ENCODE measurements around the gene NBAS.

Gene NBAS

DNA sequence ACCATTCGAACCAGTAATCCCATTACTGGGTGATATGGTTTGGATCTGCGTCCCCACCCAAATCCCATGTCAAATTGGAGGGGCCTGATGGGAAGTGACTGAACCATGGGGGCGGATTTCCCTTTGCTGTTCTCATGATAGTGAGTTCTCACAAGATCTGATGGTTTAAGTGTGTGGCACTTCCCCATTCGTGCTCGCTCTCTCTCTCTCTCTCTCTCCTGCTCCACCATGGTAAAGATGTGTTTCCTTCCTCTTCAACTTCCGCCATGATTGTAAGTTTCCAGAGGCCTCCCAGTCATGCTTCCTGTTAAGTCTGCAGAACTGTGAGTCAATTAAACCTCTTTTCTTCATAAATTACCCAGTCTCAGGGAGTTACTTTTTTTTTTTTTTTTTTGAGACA lies 62.6 kb downstream of the NBAS start:
- no peak for ATAC-seq
- Mint-ChIP-seq H3K27me3 (no peaks in the 10 kb centered on the region), H3K36me3 (peaks cover 69% of the 10 kb centered on the region)

DNA sequence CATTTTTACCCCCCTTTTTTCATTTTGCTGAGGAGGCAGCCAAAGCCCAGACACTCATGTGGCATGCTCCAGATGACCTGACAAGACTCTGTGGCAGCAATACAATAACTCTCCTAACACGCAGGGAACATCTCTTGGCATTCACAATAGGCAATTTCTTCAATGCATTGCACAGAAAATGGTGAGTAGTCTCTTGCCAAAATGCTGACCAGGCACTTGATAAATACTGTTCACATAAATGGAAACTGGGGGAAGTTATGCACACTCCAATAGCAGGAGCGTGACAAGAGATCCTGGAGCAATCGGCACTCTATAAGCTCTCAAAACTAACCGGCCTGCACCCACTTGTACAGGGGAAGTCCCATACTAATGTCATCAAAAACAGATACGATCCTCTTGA lies 66.3 kb downstream of the NBAS start:
- no peak overlapping the region for H3K27ac Mint-ChIP-seq
- H3K4me1 Mint-ChIP-seq: no peaks in the 10 kb centered on the region
- H3K27me3 Mint-ChIP-seq: no peaks in the 10 kb centered on the region
- ATAC-seq: no peak
- no peak overlapping the region for H3K4me3 Mint-ChIP-seq
- H3K36me3 Mint-ChIP-seq: peaks cover 65% of the 10 kb centered on the region
- peaks cover 3% of the 10 kb centered on the region for H3K9me3 Mint-ChIP-seq

More for the DNA sequence above, 62.6 kb downstream of the NBAS start:
- H3K4me3 Mint-ChIP-seq: no peak overlapping the region
- H3K9me3 Mint-ChIP-seq: peaks cover 3% of the 10 kb centered on the region
- H3K4me1 Mint-ChIP-seq: no peaks in the 10 kb centered on the region
- no peak overlapping the region for H3K27ac Mint-ChIP-seq

DNA sequence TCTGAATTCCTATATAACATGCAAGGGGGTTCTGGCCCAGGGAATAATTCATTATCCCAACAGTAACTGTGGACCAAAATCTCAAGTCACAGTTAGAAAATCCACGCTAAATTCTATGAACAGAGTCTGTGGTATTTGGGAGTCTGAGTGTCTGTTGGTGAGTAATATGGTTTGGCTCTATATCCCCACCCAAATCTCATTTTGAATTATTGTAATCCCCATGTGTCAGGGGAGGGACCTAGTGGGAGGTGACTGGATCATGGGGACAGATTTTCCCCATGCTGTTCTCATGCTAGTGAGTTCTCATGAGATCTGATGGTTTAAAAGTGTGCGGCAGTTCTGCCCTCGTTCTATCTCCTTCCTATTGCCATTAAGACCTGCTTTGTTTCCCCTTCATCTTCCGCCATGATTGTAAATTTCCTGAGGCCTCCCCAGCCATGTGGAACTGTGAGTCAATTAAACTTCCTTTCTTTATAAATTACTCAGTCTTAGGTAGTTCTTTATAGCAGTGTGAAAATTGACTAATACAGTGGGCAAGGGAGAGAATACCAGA lies 68.3 kb downstream of the NBAS start:
- H3K27me3 Mint-ChIP-seq: no peaks in the 10 kb centered on the region
- H3K4me3 Mint-ChIP-seq: no peak overlapping the region
- H3K36me3 Mint-ChIP-seq: peaks cover 60% of the 10 kb centered on the region
- no peak overlapping the region for H3K27ac Mint-ChIP-seq
- no peak for ATAC-seq
- H3K4me1 Mint-ChIP-seq: no peaks in the 10 kb centered on the region
- no peaks in the 10 kb centered on the region for H3K9me3 Mint-ChIP-seq

DNA sequence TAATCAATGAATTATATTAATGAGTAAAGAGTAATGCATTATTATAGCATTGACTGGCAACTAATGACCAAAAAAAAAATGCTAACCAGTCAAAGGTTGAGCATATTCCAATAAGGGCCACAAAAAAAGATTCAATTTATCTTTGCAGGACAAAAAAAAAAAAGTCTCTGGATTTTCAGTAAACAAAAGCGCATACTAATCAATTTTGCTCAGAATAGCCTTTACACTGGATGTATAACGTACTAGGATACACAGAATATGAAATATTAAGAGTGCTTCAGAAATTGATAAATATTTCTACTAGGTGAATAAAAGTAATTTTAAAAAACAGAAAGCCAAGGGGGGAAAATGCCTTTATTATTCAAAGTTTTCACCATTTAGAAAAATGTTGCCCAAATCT lies 74.4 kb downstream of the NBAS start:
- Mint-ChIP-seq H3K9me3 (no peaks in the 10 kb centered on the region), H3K27me3 (no peaks in the 10 kb centered on the region), H3K27ac (no peak overlapping the region), H3K4me1 (no peaks in the 10 kb centered on the region), H3K36me3 (peaks cover 69% of the 10 kb centered on the region), H3K4me3 (no peak overlapping the region)
- ATAC-seq: no peak

DNA sequence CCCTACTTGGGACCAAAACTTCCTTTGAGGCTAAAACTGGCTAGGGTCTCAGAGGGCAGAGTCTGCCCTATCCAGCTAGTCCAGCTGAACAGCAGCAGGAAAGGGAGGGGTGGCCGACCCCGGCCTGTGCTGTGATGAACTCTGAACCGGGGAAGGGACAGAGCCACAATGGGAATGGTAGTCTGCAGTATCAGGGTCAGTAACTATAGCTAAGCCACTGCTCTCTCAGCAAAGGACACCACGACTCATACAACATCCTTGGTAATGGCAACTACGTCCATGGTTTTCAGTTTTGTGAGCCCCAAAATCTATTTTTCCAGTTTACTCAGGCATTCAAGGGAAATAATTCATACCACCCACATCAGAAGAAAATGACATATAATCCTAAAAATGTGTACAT lies 75.2 kb downstream of the NBAS start:
- Mint-ChIP-seq H3K9me3 (no peaks in the 10 kb centered on the region), H3K27ac (no peak overlapping the region), H3K36me3 (peaks cover 71% of the 10 kb centered on the region), H3K4me3 (no peak overlapping the region), H3K27me3 (no peaks in the 10 kb centered on the region), H3K4me1 (no peaks in the 10 kb centered on the region)
- no peak for ATAC-seq

DNA sequence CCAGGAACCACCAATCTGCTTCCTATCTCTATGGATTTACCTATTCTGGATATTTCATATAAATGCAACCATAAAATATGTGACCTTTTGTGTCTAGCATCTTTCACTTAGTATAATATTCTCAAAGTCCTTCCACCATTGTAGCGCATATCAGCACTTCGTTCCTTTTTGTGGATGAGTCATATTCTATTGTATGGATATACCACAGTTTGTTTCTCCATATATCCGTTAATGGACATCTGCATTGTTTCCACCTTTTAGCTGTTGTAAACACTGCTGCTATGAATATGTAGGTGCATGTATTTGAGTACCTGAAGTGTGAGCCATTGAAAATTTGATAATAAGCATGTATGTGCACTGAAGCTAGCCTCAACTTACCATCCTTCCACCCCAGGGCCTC lies 80.1 kb downstream of the NBAS start:
- no peak overlapping the region for H3K27ac Mint-ChIP-seq
- H3K27me3 Mint-ChIP-seq: no peaks in the 10 kb centered on the region
- H3K4me1 Mint-ChIP-seq: no peaks in the 10 kb centered on the region
- H3K9me3 Mint-ChIP-seq: no peaks in the 10 kb centered on the region
- ATAC-seq: no peak
- H3K4me3 Mint-ChIP-seq: no peak overlapping the region
- H3K36me3 Mint-ChIP-seq: peaks cover 61% of the 10 kb centered on the region

DNA sequence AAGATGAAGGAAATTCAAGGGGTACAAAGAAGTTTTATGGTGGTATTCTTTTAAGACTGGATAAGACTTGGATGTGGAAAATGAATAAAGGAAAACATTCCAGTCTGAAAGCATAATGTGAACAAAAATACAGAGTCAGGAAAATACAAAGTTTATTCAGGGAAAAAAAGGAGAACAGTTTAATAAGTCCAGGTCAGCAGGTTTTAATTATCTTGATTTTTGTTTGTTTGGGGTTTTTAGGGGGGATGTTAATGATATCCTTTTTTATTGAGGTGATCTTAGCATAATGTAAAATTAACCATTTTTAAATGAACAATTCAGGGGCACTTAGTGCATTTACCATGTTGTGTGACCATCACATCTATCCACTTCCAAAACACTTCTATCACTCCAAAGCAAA lies 80.6 kb downstream of the NBAS start:
- no peak overlapping the region for H3K4me3 Mint-ChIP-seq
- H3K9me3 Mint-ChIP-seq: no peaks in the 10 kb centered on the region
- no peaks in the 10 kb centered on the region for H3K27me3 Mint-ChIP-seq
- no peak overlapping the region for H3K27ac Mint-ChIP-seq
- ATAC-seq: no peak
- H3K36me3 Mint-ChIP-seq: peaks cover 58% of the 10 kb centered on the region
- no peaks in the 10 kb centered on the region for H3K4me1 Mint-ChIP-seq

DNA sequence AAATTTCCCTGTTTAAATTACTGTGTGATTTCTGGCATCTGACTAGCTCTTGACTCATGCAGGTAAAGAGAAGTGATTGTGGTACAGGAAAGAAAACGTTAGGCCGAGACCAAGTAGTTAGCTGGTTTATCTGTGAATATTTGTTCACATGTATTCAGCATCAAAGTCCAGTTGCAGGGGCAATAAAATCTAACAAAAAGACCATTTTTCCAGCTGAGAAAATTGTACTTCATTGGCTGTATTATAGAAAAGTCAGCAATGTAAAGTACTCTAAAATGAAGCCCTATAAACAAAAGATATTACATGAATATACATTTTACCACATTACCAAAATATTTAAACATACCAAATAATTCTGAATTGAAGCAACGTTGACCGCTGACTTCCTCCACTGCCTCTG lies 88.3 kb downstream of the NBAS start:
- ATAC-seq: no peak
- H3K27me3 Mint-ChIP-seq: no peaks in the 10 kb centered on the region
- no peaks in the 10 kb centered on the region for H3K4me1 Mint-ChIP-seq

DNA sequence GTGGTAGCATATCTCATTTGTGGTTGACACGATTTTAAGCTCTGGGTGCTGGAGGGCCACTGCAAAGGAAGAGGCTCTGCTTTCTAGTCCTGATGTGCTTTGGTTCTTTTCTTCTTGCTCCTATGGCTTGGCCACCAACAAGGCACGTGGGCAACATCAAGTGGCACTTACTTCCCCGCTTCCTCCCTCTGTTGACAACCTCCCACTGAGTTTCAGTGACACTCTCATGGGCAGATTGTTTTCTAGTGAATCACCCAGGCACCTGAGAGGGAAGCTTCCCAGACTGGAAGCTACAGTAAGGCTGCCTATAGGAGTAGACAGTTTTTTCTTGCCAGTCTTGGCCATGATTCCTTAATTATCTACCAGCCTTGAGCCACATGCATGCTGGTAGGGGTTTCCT lies 89.0 kb downstream of the NBAS start:
- no peak overlapping the region for H3K27ac Mint-ChIP-seq
- H3K4me3 Mint-ChIP-seq: no peak overlapping the region
- ATAC-seq: no peak
- peaks cover 78% of the 10 kb centered on the region for H3K36me3 Mint-ChIP-seq
- no peaks in the 10 kb centered on the region for H3K27me3 Mint-ChIP-seq
- peaks cover 4% of the 10 kb centered on the region for H3K9me3 Mint-ChIP-seq
- no peaks in the 10 kb centered on the region for H3K4me1 Mint-ChIP-seq

More for the DNA sequence above, 88.3 kb downstream of the NBAS start:
- Mint-ChIP-seq H3K9me3 (peaks cover 4% of the 10 kb centered on the region), H3K4me3 (no peak overlapping the region), H3K27ac (no peak overlapping the region), H3K36me3 (peaks cover 79% of the 10 kb centered on the region)

DNA sequence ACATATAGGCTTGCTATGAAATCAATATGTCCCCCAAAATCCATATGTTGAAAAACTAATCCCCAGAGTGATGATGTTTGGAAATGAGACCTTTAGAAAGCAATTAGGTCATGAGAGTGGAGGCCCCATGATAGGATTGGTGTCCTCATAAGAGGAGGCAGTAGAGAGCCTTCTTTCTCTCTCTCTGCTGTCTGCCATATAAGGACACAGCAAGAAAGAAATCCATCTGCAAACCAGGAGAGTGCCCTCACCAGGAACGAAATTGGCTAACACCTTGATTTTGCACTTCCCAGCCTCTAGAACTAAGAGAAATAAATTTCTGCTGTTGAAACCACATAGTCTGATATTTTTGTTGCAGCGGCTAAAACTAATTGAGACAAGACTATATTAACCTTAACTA lies 89.5 kb downstream of the NBAS start:
- H3K4me1 Mint-ChIP-seq: no peaks in the 10 kb centered on the region
- no peak overlapping the region for H3K4me3 Mint-ChIP-seq
- H3K9me3 Mint-ChIP-seq: peaks cover 4% of the 10 kb centered on the region
- H3K27me3 Mint-ChIP-seq: no peaks in the 10 kb centered on the region
- ATAC-seq: no peak
- H3K27ac Mint-ChIP-seq: no peak overlapping the region
- peaks cover 78% of the 10 kb centered on the region for H3K36me3 Mint-ChIP-seq

DNA sequence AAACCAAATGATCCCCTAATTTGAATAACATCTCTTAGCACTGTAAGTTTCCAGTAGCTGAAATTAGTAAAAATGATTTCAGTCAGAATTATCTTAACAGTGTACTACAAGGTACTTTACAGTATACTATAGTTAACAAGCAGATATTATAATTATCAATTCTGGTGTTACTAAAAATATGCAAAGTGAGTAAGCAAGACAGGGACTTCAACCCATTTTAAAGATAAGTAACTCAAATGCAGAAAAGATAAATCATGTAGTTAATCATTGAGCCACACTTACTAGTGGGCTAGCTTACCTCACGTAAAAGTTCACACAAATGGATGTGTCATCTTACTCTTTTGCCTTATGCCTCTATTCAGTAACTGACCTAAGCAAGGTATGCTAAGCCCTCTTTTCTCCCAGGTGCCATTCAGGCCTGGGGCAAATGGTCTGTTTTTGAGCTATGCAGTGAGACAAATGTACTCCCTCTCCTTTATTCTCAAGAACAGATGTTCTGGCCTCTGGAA lies 101.0 kb downstream of the NBAS start:
- peaks cover 19% of the 10 kb centered on the region for H3K4me1 Mint-ChIP-seq
- peaks cover 3% of the 10 kb centered on the region for H3K9me3 Mint-ChIP-seq
- H3K27ac Mint-ChIP-seq: no peak overlapping the region
- no peak overlapping the region for H3K4me3 Mint-ChIP-seq
- no peaks in the 10 kb centered on the region for H3K27me3 Mint-ChIP-seq
- no peak for ATAC-seq
- peaks cover 58% of the 10 kb centered on the region for H3K36me3 Mint-ChIP-seq

DNA sequence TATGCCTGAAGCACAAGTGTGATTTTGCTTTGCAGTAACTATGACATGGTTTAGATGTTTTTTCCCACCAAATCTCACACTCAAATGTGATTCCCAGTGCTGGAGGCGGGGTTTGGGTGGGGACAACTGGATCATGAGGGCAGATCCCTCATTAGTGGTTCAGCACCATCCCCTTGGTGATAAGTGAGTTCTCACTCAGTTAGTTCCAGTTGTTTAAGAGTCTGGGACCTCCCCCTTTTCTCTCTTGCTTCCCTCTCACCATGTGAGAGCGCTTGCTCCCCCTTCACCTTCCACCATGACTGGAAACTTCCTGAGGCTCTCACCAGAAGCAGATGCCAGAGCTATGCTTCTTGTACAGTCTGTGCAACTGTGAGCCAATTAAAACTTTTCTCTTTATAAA lies 102.9 kb downstream of the NBAS start:
- no peak overlapping the region for H3K27ac Mint-ChIP-seq
- no peak for ATAC-seq
- no peak overlapping the region for H3K4me3 Mint-ChIP-seq
- peaks cover 54% of the 10 kb centered on the region for H3K36me3 Mint-ChIP-seq
- H3K27me3 Mint-ChIP-seq: no peaks in the 10 kb centered on the region
- H3K4me1 Mint-ChIP-seq: peaks cover 2% of the 10 kb centered on the region
- H3K9me3 Mint-ChIP-seq: peaks cover 1% of the 10 kb centered on the region

DNA sequence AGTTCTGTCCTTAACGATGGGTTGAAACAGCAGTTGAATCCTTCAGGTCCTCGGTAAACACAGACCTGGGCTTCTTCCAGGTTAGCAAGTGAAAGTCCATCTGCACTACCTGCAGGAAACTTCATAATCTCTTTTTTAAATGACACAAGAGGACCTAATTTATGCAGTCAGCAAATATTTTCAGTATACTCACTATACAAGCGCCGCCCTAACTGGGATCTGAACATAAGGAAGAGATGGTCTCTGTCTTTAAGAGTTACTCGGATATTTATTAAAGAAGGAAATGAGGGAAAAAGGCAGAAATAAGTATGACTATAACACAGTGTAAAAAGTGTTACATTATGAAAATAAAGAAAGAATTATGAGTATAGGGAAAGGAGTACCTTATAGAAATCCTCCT lies 103.3 kb downstream of the NBAS start:
- no peak overlapping the region for H3K27ac Mint-ChIP-seq
- no peaks in the 10 kb centered on the region for H3K27me3 Mint-ChIP-seq
- ATAC-seq: no peak
- H3K36me3 Mint-ChIP-seq: peaks cover 56% of the 10 kb centered on the region
- no peaks in the 10 kb centered on the region for H3K9me3 Mint-ChIP-seq
- H3K4me3 Mint-ChIP-seq: no peak overlapping the region
- H3K4me1 Mint-ChIP-seq: no peaks in the 10 kb centered on the region

DNA sequence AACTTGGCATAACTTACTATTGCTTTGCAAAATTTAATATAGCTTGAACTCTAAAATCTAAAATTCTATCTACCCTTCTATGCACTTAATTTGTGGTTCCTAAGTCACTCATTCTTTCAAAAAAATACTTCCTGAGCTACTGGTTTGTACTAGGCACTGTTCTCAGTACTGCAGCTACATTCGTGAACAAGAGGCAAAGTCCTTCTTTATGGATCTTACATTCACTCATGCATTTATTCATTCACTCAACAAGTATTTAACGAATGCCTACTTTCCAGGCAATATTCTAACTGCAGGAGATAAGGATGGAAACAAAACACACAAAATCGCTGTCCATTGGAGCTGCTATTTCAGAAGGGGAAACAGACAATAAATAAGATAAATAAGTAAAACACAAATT lies 104.8 kb downstream of the NBAS start:
- ATAC-seq: no peak

DNA sequence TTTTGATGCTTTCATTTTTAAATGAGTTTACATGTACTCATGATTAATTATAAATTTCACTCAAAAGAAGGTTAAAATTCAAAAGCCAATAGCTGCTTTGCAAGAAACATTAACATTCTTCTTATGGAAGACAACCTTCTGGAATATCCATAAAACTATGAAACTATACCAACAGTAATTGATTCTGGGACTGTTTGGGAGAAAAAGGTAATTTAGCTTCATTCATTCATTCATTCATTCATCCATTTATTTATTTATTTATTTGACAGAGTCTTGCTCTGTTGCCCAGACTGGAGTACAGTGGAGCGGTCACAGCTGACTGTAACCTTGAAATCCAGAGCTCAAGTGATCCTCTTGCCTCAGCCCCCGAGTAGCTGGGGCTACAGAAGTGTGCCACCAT lies 110.3 kb downstream of the NBAS start:
- H3K36me3 Mint-ChIP-seq: peaks cover 55% of the 10 kb centered on the region
- no peak overlapping the region for H3K4me3 Mint-ChIP-seq
- no peak for ATAC-seq
- H3K27me3 Mint-ChIP-seq: no peaks in the 10 kb centered on the region
- no peaks in the 10 kb centered on the region for H3K4me1 Mint-ChIP-seq
- H3K9me3 Mint-ChIP-seq: no peaks in the 10 kb centered on the region
- no peak overlapping the region for H3K27ac Mint-ChIP-seq

More for the DNA sequence above, 104.8 kb downstream of the NBAS start:
- Mint-ChIP-seq H3K9me3 (no peaks in the 10 kb centered on the region), H3K4me1 (no peaks in the 10 kb centered on the region), H3K36me3 (peaks cover 54% of the 10 kb centered on the region), H3K4me3 (no peak overlapping the region), H3K27ac (no peak overlapping the region), H3K27me3 (no peaks in the 10 kb centered on the region)

DNA sequence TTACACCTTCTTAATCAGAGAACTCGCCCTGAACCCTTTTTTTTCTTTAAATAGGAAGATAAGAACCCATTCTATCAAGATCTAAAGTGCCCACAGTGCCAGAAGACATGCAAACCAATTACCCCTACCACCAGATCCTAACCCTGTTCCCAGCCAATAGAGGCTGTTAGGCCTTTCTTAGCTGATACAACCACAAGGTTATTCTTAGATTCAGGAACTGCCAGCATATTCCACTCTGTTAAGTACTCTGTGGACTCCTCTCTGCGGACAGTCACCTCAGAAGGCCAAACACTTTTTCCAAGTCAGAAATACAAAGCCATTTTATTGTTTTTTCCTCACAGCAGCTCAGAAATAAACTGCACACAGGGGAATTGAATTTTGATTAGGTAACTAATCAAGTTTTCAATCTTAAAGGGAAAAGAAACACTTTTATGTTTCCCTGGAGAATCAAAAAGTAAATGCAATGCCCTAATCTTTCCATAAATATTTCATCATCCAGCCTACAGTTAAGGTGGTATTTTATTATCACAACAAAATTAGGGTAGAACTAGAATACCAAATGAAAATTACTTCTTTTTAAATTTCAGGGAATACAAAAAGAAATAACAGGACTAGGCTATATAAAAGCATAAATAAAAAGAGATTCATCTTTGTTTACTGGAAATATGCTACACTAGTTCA lies 111.4 kb downstream of the NBAS start:
- Mint-ChIP-seq H3K4me3 (no peak overlapping the region), H3K4me1 (no peaks in the 10 kb centered on the region), H3K27me3 (no peaks in the 10 kb centered on the region), H3K9me3 (peaks cover 2% of the 10 kb centered on the region), H3K27ac (no peak overlapping the region), H3K36me3 (peaks cover 56% of the 10 kb centered on the region)
- ATAC-seq: no peak
